GM12878 (cell line): ENCODE measurements around the gene TTC9B. TPM values are rescaled to one million over a fixed set of nuclear protein-coding genes. Genes with fewer than 3 reads are reported as not detected.

ENCODE experiments used
- ATAC-seq: fragments of 200-7000 bp; cut with Tn5 transposase; 3 replicates; pipeline ENCODE4 v1.9.1; 2020; ENCODE audit warnings: mild to moderate bottlenecking, moderate library complexity
- BruUV-seq: library from RNA; stranded (reverse); fragments of 400-500 nt; replicated peaks from 2 replicates; lab custom pipeline; 2021; lab: Mats Ljungman, UMichigan
- CTCF ChIA-PET: fragments of 300-600 bp; sonication (Branson Sonifier 250); formaldehyde crosslinking; extraction: SDS; loops from one replicate; lab custom pipeline; 2021; ENCODE audit warnings: inconsistent platforms; lab: Yijun Ruan, JAX
- POLR2A ChIA-PET: fragments of 350-600 bp; formaldehyde crosslinking; extraction: SDS; loops from one replicate; lab custom pipeline; 2021; ENCODE audit warnings: inconsistent platforms; lab: Charles Lee
- RAD21 ChIA-PET: fragments of 300-600 bp; sonication (Branson Sonifier 250); formaldehyde crosslinking; loops from one replicate; lab custom pipeline; 2023; ENCODE audit warnings: antibody characterized with exemption; ENCODE audit not compliant: unreplicated experiment; lab: Charles Lee
- SMC1A ChIA-PET: fragments of 300-600 bp; sonication (Branson Sonifier 250); formaldehyde crosslinking; loops from one replicate; lab custom pipeline; 2023; ENCODE audit not compliant: unreplicated experiment, uncharacterized antibody; lab: Charles Lee
- DNase-seq: peaks from one replicate; pipeline ENCODE4 v3.0.0-alpha.2; 2011; ENCODE audit warnings: low read depth, low spot score
- FAIRE-seq: peaks from 3 replicates; lab custom pipeline; 2011; peaks lifted over from hg19 to GRCh38; lab: Jason Lieb, UNC
- H2AFZ ChIP-seq: 2 replicates; pipeline ENCODE4 v1.6.0; 2011; ENCODE audit warnings: low read depth, low read length, control low read depth; ENCODE audit not compliant: control insufficient read depth
- H3K27ac ChIP-seq: 2 replicates; pipeline ENCODE4 v1.5.1; 2011; ENCODE audit warnings: control low read depth; ENCODE audit not compliant: control insufficient read depth, insufficient read depth
- H3K27me3 ChIP-seq, 2 experiments: replicated peaks in 1 of 2; 2 replicates each; pipeline versions ENCODE4 v1.6.0 to v1.6.1; 2011; ENCODE audit warnings: low read length in 1 of 2; ENCODE audit not compliant: control insufficient read depth in 2 of 2, insufficient read depth in 2 of 2
- H3K36me3 ChIP-seq, 2 experiments: 2 replicates each; pipeline ENCODE4 v1.5.1; 2011; ENCODE audit warnings: low read length in 1 of 2; ENCODE audit not compliant: control insufficient read depth in 2 of 2, insufficient read depth in 2 of 2
- H3K4me1 ChIP-seq: 2 replicates; pipeline ENCODE4 v1.6.1; 2011; ENCODE audit warnings: mild to moderate bottlenecking, low read length, moderate library complexity, mixed read lengths; ENCODE audit not compliant: control insufficient read depth, insufficient read depth
- H3K4me2 ChIP-seq: 2 replicates; pipeline ENCODE4 v1.6.0; 2011; ENCODE audit warnings: control low read depth; ENCODE audit not compliant: control insufficient read depth, insufficient read depth
- H3K4me3 ChIP-seq: fragments of 200-600 bp; sonication (generic); 2 replicates; pipeline ENCODE4 v1.5.1; 2016
- H3K79me2 ChIP-seq: 2 replicates; pipeline ENCODE4 v1.6.0; 2011; ENCODE audit warnings: low read length; ENCODE audit not compliant: control insufficient read depth, insufficient read depth
- H3K9ac ChIP-seq: 2 replicates; pipeline ENCODE4 v1.8.0; 2011; ENCODE audit warnings: low read length, control low read depth, mixed read lengths; ENCODE audit not compliant: control insufficient read depth, insufficient read depth
- H3K9me3 ChIP-seq: replicated peaks from 3 replicates; pipeline ENCODE4 v1.5.1; 2011; ENCODE audit warnings: mild to moderate bottlenecking, low read length; ENCODE audit not compliant: control insufficient read depth, insufficient read depth
- H4K20me1 ChIP-seq: 2 replicates; pipeline ENCODE4 v1.6.0; 2011; ENCODE audit not compliant: control insufficient read depth, insufficient read depth
- E2F4 ChIP-seq: IDR thresholded peaks from 2 replicates; pipeline ENCODE4 v1.6.1; 2012; ENCODE audit warnings: low read depth, low read length, improper control_type of control experiment
- FOXK2 ChIP-seq: fragments of 450-650 bp; IDR thresholded peaks from 2 replicates; pipeline ENCODE4 v1.6.1; 2017; ENCODE audit warnings: mild to moderate bottlenecking, moderate library complexity
- JUNB ChIP-seq: IDR thresholded peaks from 2 replicates; pipeline ENCODE4 v1.6.1; 2016; ENCODE audit warnings: antibody characterized with exemption, mild to moderate bottlenecking
- NFXL1 ChIP-seq: fragments of 450-650 bp; IDR thresholded peaks from 2 replicates; pipeline ENCODE4 v1.6.1; 2017; ENCODE audit warnings: antibody characterized with exemption, mild to moderate bottlenecking, borderline replicate concordance
- NFYA ChIP-seq: IDR thresholded peaks from 2 replicates; pipeline ENCODE4 v1.6.1; 2011; ENCODE audit warnings: low read depth, mild to moderate bottlenecking, low read length, improper control_type of control experiment, borderline replicate concordance
- PML ChIP-seq: IDR thresholded peaks from 2 replicates; pipeline ENCODE4 v1.6.1; 2012; ENCODE audit warnings: low read length, inconsistent platforms
- RB1 ChIP-seq: fragments of 450-650 bp; formaldehyde crosslinking; IDR thresholded peaks from 2 replicates; pipeline ENCODE4 v1.6.1; 2017; ENCODE audit warnings: mild to moderate bottlenecking, borderline replicate concordance
- TARDBP ChIP-seq: IDR thresholded peaks from 2 replicates; pipeline ENCODE4 v1.6.1; 2016; ENCODE audit warnings: borderline replicate concordance
- YBX1 ChIP-seq: fragments of 450-650 bp; IDR thresholded peaks from 2 replicates; pipeline ENCODE4 v1.6.1; 2016; ENCODE audit warnings: antibody characterized with exemption
- ZBTB11 ChIP-seq: fragments of 450-650 bp; formaldehyde crosslinking; IDR thresholded peaks from 2 replicates; pipeline ENCODE4 v1.5.0; 2022; ENCODE audit warnings: mild to moderate bottlenecking, missing genetic modification characterization
- WGBS: methylation state at CpG from one replicate; pipeline ENCODE4 v1.1.6; 2016; ENCODE audit warnings: low lambda C conversion rate; ENCODE audit not compliant: insufficient replicate concordance, insufficient coverage; ENCODE audit errors: missing lambda C conversion rate; 5-methylcytosine and 5-hydroxymethylcytosine counted together
- in situ Hi-C: fragments of 300-500 bp; cut with MboI; formaldehyde crosslinking; loops from 9 replicates; pipeline ENCODE4 v1.14.3; 2018; ENCODE audit warnings: mixed read lengths
- intact Hi-C: fragments of 100-400 bp; cut with micrococcal nuclease; formaldehyde crosslinking; loops from one replicate; pipeline ENCODE4 v1.14.2; 2022; ENCODE audit not compliant: unreplicated experiment
- polyA plus RNA-seq, 11 experiments: library from polyadenylated mRNA; depleted of rRNA in 4 of 11; unstranded in 6 of 11; stranded (reverse) in 5 of 11; fragments of >200 nt; fragmentation: Nextera tagmentation in 4 of 11; fragmentation: Illumina TruSeq in 1 of 11; extraction: Ambion mirVana in 4 of 11; extraction: Trizol in 1 of 11; gene quantifications; 1 replicate in 1 of 11; 2 replicates in 10 of 11; pipeline versions ENCODE4 v1.2.1 to v1.2.3, GENCODE V29; 2011 to 2016; ENCODE audit warnings: inconsistent platforms in 2 of 11, missing spikeins in 2 of 11, low read depth in 1 of 11
- total RNA-seq, 4 experiments: library from RNA; depleted of rRNA in 3 of 4; stranded (reverse); fragments of >200 nt in 3 of 4; fragmentation: Illumina TruSeq in 1 of 4; extraction: Trizol in 1 of 4; gene quantifications; 2 replicates each; pipeline versions ENCODE4 v1.2.1 to v1.2.3, GENCODE V29; 2013 to 2021

TTC9B gene
- total and polyA plus RNA-seq, 10 of the 15 experiments (the other 5 are each of a cell fraction or from before 2014, with no cell fraction given) = 0.04 to 0.14 (median 0.10) TPM; not detected in 7

- Histone ChIP-seq H3K27me3 (no peaks in the 10 kb centered on the region), H3K4me1 (no peaks in the 10 kb centered on the region), H3K4me2 (no peak overlapping the region), H3K9me3 (no peaks in the 10 kb centered on the region), H3K36me3 (peaks cover 21 to 26% of the 10 kb centered on the region in 2 experiments), H3K4me3 (no peak overlapping the region), H3K79me2 (peaks cover 5% of the 10 kb centered on the region), H3K9ac (no peak overlapping the region), H2AFZ (no peak overlapping the region), H3K27ac (no peak overlapping the region), H4K20me1 (no peaks in the 10 kb centered on the region)
- FAIRE-seq (no peak), ATAC-seq (no peak), DNase-seq (no peak)
- in situ Hi-C loops (no loop called here), intact Hi-C loops (no loop called here)
- ChIA-PET RAD21 (no interaction called here), SMC1A (no interaction called here), CTCF (no interaction called here), POLR2A (interaction anchor here (0.7 kb wide), 1 partner anchor 1611 kb away, joined by 3 read pairs; no protein-coding TSS in a partner anchor)
- 63% methylated on average over 7 of the region's 9 CpGs for WGBS
- no TSS peak for BruUV-seq
- TF ChIP-seq PML = no peak
- no peak for TF ChIP-seq NFXL1
- no peak for TF ChIP-seq ZBTB11 (CRISPR knock-in tag)
- no peak for TF ChIP-seq NFYA
- TF ChIP-seq FOXK2 = no peak
- no peak for TF ChIP-seq TARDBP
- TF ChIP-seq RB1 = no peak
- no peak for TF ChIP-seq E2F4
- no peak for TF ChIP-seq YBX1
- no peak for TF ChIP-seq JUNB
These were observed 38.9 kb upstream of the TTC9B start for GRCh38 chr19:40257096-40257517.
